Esophagus muscularis mucosa (tissue), 4 donors: Measurements from ENCODE around the gene DOK4. TPM values are rescaled to one million over a fixed set of nuclear protein-coding genes. Genes with fewer than 3 reads are reported as not detected.

ENCODE experiments used
- DNase-seq: peaks from one replicate; pipeline ENCODE4 v3.0.0-alpha.2; 2017; ENCODE audit errors: extremely low spot score
- H3K27ac ChIP-seq, 4 donors: fragments of 200-600 bp; sonication (generic); replicated peaks in 1 of 4; 1 replicate in 3 of 4; 2 replicates in 1 of 4; pipeline ENCODE4 v1.5.1; 2016 to 2019; ENCODE audit warnings: mild to moderate bottlenecking in 1 of 4
- H3K27me3 ChIP-seq, 4 donors: fragments of 200-600 bp; sonication (generic); one replicate each; pipeline versions ENCODE4 v1.5.1 to v1.6.0; 2016 to 2019
- H3K36me3 ChIP-seq, 4 donors: fragments of 200-600 bp; sonication (generic); one replicate each; pipeline ENCODE4 v1.5.1; 2016 to 2019
- H3K4me1 ChIP-seq, 4 donors: fragments of 200-600 bp; sonication (generic); one replicate each; pipeline ENCODE4 v1.5.1; 2016 to 2019
- H3K4me3 ChIP-seq, 4 donors: fragments of 200-600 bp; sonication (generic); 1 replicate in 2 of 4; 2 replicates in 2 of 4; pipeline ENCODE4 v1.5.1; 2016 to 2019; ENCODE audit warnings: mild to moderate bottlenecking in 4 of 4, moderate library complexity in 1 of 4
- H3K9me3 ChIP-seq, 4 donors: fragments of 200-600 bp; sonication (generic); 1 replicate in 3 of 4; 2 replicates in 1 of 4; pipeline ENCODE4 v1.5.1; 2016 to 2019
- CTCF ChIP-seq, 3 experiments: fragments of 200-600 bp in 2 of 3; fragments of 450-650 bp in 1 of 3; sonication (generic) in 2 of 3; IDR thresholded peaks; one replicate each; pipeline ENCODE4 v1.5.1; 2017 to 2019; ENCODE audit warnings: antibody characterized with exemption in 3 of 3, mild to moderate bottlenecking in 2 of 3, moderate library complexity in 1 of 3
- EP300 ChIP-seq: sonication (generic); formaldehyde crosslinking; IDR thresholded peaks from one replicate; pipeline ENCODE4 v1.6.1; 2017; ENCODE audit warnings: antibody characterized with exemption
- POLR2A ChIP-seq: fragments of 450-650 bp; IDR thresholded peaks from one replicate; pipeline ENCODE4 v1.6.1; 2017; ENCODE audit warnings: antibody characterized with exemption, moderate library complexity, mild to moderate bottlenecking, low read depth
- POLR2AphosphoS5 ChIP-seq, 2 donors: sonication (generic); formaldehyde crosslinking; IDR thresholded peaks; one replicate each; pipeline ENCODE4 v1.6.1; 2017; ENCODE audit warnings: antibody characterized with exemption in 2 of 2
- WGBS: methylation state at CpG from one replicate; pipeline ENCODE4 v1.1.5; 2018; 5-methylcytosine and 5-hydroxymethylcytosine counted together
- intact Hi-C: fragments of 100-400 bp; cut with DNase I; formaldehyde crosslinking; loops from one replicate; pipeline ENCODE4 v1.15.1; 2023
- total RNA-seq, 4 donors: library from RNA; depleted of rRNA; stranded (reverse); fragments of >200 nt; gene quantifications; one replicate each; pipeline versions ENCODE4 v1.1.0 to v1.2.1, GENCODE V29; 2016

Gene DOK4
- total RNA-seq, 4 donors from 2014 or later, result 14.5 to 36.7 (median 29.4) TPM

DNA sequence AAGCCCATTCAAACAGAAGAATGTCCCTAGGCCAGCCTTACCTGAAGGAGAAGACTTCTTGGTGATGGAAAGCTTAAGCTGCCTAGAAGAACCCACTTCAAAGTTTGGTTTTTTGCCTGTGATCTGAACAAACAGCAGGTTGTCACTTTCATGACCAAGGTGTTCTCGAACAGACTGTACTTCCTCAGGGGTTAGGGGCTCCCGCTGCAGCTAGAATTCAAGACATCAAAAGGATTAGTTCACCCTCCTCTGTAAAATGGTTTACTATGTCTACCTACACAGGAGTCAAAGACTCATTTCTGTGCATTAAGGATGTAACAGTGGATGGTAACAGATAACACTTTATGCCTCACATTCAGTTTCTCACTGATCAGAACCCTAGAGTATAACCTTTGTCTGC, 52.3 kb downstream of the DOK4 start:
- TF ChIP-seq POLR2A (no peak), EP300 (no peak), POLR2AphosphoS5 (IDR thresholded peaks at IDR 0.05) (no peak), CTCF (IDR thresholded peaks at IDR 0.05) (no peak)
- intact Hi-C loops, result no loop called here
- H3K9me3 ChIP-seq, result no peaks in the 10 kb centered on the region
- no peak for DNase-seq
- H3K4me3 ChIP-seq, result no peak overlapping the region
- no peaks in the 10 kb centered on the region for H3K27me3 ChIP-seq
- no peak overlapping the region for H3K27ac ChIP-seq
- H3K36me3 ChIP-seq, result peaks cover 77 to 100% (median 96%) of the 10 kb centered on the region in 4 donors
- H3K4me1 ChIP-seq, result no peaks in the 10 kb centered on the region
- 94% methylated on average over 2 of the region's 2 CpGs for WGBS

DNA sequence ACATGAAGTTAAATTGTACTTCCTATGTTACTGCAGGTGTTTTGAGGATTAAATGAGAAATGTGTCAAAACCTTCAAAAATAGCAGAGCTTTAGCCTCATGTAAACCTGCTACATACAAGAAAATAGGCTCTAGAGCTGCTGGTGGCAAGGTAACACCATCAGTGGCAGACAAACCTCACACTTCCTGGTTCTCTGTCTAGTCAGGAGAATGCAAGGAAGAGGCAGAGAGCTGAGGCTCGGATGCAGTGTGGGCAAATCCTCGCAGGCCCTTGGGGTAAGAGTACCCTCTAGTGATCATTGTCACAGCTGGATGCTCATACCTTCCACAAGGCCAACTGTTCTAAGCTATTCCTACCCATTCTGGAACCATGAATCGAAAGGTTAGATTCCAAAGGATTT, 53.3 kb downstream of the DOK4 start:
- no peak overlapping the region for H3K4me3 ChIP-seq
- TF ChIP-seq EP300, result no peak
- TF ChIP-seq POLR2A, result no peak
- TF ChIP-seq CTCF (IDR thresholded peaks at IDR 0.05), result no peak
- no peak for TF ChIP-seq POLR2AphosphoS5 (IDR thresholded peaks at IDR 0.05)
- no peak for DNase-seq
- H3K27ac ChIP-seq, result no peak overlapping the region
- intact Hi-C loops, result no loop called here
- H3K4me1 ChIP-seq, result no peaks in the 10 kb centered on the region
- H3K36me3 ChIP-seq, result peaks cover 77 to 100% (median 97%) of the 10 kb centered on the region in 4 donors
- WGBS, result 97% methylated on average over 3 of the region's 3 CpGs
- H3K9me3 ChIP-seq, result no peaks in the 10 kb centered on the region
- no peaks in the 10 kb centered on the region for H3K27me3 ChIP-seq

GRCh38 chr16:57432505-57432904, 53.8 kb downstream of the DOK4 start:
- 94% methylated on average over 2 of the region's 2 CpGs for WGBS
- TF ChIP-seq EP300 (no peak), POLR2A (no peak), POLR2AphosphoS5 (IDR thresholded peaks at IDR 0.05) (no peak), CTCF (IDR thresholded peaks at IDR 0.05) (no peak)
- intact Hi-C loops, result no loop called here
- no peaks in the 10 kb centered on the region for H3K4me1 ChIP-seq
- H3K27ac ChIP-seq, result no peak overlapping the region
- H3K36me3 ChIP-seq, result peaks cover 77 to 100% (median 97%) of the 10 kb centered on the region in 4 donors
- no peaks in the 10 kb centered on the region for H3K9me3 ChIP-seq
- no peaks in the 10 kb centered on the region for H3K27me3 ChIP-seq
- H3K4me3 ChIP-seq, result no peak overlapping the region
- no peak for DNase-seq

DNA sequence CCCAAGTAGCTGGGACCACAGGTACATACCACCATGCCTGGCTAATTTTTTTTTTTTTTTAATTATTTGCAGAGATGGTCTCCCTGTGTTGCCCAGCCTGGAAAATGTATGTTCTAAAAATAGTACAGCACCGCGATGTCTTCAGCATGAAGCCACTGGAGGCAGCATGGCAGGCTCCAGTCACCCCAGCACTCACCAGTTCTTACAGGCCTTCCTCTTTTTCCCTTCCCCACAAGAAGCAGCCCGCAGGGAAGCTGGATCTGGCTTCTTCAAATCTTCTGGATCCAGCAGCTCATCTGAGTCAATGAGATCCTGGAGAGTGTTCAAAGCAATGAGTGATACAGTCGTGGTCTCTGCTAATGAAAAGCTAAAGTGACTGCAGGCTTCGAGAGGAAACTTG, 55.3 kb downstream of the DOK4 start:
- 80% methylated on average over 5 of the region's 5 CpGs for WGBS
- TF ChIP-seq CTCF (IDR thresholded peaks at IDR 0.05) (no peak), EP300 (no peak), POLR2AphosphoS5 (IDR thresholded peaks at IDR 0.05) (no peak), POLR2A (no peak)
- no peak overlapping the region for H3K27ac ChIP-seq
- intact Hi-C loops, result no loop called here
- peaks cover 72 to 96% (median 89%) of the 10 kb centered on the region in 4 donors for H3K36me3 ChIP-seq
- H3K9me3 ChIP-seq, result no peaks in the 10 kb centered on the region
- no peak for DNase-seq
- H3K4me1 ChIP-seq, result no peaks in the 10 kb centered on the region
- no peak overlapping the region for H3K4me3 ChIP-seq
- H3K27me3 ChIP-seq, result no peaks in the 10 kb centered on the region

- intact Hi-C loops, result no loop called here
- Histone ChIP-seq H3K9me3 (no peaks in the 10 kb centered on the region), H3K36me3 (peaks cover 46 to 64% (median 58%) of the 10 kb centered on the region in 4 donors), H3K4me1 (peaks cover 9 to 14% (median 10%) of the 10 kb centered on the region in 4 donors), H3K27ac (no peak overlapping the region), H3K4me3 (no peak overlapping the region), H3K27me3 (no peaks in the 10 kb centered on the region)
- no peak for DNase-seq
- TF ChIP-seq EP300 (no peak), CTCF (IDR thresholded peaks at IDR 0.05) (no peak), POLR2A (no peak), POLR2AphosphoS5 (IDR thresholded peaks at IDR 0.05) (no peak)
Observed at GRCh38 chr16:57427824-57428223, 58.5 kb downstream of the DOK4 start.
